Endometrial microvascular endothelial cells (primary cell): ENCODE results near the gene SLC10A3. TPM values are rescaled to one million over a fixed set of nuclear protein-coding genes. Genes with fewer than 3 reads are reported as not detected.

Experiments used
- in situ Hi-C: cut with HindIII; loops from 2 replicates; pipeline ENCODE4 v1.10.0; 2017; ENCODE audit warnings: low sequenced_read_pairs, low pct_unique_long_range_greater_than_20kb; ENCODE audit errors: inconsistent ontology term
- total RNA-seq: library from RNA; depleted of rRNA; stranded (reverse); fragments of >200 nt; gene quantifications from one replicate; pipeline ENCODE4 v1.2.3, GENCODE V29; 2015; ENCODE audit errors: inconsistent ontology term

The SLC10A3 gene, protein sequence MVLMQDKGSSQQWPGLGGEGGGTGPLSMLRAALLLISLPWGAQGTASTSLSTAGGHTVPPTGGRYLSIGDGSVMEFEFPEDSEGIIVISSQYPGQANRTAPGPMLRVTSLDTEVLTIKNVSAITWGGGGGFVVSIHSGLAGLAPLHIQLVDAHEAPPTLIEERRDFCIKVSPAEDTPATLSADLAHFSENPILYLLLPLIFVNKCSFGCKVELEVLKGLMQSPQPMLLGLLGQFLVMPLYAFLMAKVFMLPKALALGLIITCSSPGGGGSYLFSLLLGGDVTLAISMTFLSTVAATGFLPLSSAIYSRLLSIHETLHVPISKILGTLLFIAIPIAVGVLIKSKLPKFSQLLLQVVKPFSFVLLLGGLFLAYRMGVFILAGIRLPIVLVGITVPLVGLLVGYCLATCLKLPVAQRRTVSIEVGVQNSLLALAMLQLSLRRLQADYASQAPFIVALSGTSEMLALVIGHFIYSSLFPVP
- 33.6 TPM for total RNA-seq

DNA sequence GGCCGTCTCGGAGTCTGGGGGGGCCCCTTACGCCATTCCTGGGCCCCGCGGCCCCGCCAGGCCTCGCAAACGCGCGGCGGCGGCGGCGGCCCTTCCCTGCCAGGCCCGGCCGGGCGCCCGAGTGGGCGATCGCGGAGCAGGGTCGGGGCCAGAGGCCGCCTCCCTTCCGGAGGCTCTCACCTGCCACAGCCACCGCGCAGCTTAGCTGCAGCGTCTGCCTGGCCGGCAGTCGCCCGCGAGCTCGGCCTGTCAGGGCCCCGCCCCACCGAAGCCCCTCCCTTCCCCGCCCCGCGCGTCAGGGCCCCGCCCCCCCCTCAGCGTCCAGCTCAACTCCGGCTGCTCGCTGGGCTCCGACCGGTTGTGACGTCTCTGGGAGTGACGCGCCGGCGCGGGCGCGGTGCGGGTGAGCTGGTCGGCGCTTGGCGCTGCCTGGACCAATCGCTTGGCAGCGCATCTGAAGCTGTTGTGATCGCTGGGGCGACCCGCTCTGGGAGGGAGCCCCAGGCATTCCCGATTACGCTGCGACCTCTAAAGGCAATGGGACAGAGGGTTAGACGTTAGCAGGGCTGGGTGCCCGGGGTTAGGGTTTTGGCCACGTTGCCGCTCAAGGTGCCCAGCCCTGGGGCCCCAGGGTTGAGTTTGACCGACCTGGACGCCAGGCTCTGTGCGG lies at the start of gene SLC10A3:
SLC10A3 (minus strand) TSS at position 216 of the 670 bp plus-strand sequence. CDS start 1,689 bp downstream, outside the sequence.
- in situ Hi-C loops: no loop called here

DNA sequence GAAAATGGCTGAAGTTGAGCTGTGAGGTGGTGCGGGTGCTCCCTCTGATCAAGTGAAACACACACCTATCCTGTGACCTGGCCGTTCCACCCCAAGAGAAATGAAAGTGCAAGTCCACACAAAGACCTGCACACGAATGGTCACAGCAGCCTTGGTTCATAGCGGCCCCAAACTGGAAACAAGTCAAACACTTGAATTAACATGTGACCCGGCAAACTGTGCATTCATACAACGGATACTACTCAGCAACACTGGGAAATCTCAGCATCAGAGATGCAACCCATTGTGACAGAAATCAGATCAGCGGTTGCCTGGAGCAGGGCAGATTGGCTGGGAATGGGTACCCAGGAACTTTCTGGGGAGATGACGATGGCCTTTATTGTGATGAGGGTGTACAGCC lies 48.6 kb upstream of the SLC10A3 start:
- in situ Hi-C loops: no loop called here

DNA sequence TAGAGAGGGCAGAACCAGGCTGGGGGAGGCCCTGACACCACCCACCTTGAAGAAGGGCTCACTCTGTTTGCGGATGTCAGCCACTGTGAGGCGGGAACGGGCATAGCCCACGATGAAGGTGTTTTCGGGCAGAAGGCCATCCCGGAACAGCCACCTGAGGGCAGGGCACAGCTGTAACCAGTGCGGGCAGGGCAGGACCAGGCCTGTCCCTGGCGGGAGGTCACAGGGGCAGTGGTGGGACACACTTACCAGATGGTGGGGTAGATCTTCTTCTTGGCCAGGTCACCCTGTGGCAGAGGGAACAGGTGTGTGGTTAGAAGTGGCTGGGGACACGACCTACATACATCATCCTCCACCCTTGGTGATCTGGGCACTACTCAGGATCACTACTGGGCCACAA lies 45.5 kb upstream of the SLC10A3 start:
- in situ Hi-C loops: no loop called here

DNA sequence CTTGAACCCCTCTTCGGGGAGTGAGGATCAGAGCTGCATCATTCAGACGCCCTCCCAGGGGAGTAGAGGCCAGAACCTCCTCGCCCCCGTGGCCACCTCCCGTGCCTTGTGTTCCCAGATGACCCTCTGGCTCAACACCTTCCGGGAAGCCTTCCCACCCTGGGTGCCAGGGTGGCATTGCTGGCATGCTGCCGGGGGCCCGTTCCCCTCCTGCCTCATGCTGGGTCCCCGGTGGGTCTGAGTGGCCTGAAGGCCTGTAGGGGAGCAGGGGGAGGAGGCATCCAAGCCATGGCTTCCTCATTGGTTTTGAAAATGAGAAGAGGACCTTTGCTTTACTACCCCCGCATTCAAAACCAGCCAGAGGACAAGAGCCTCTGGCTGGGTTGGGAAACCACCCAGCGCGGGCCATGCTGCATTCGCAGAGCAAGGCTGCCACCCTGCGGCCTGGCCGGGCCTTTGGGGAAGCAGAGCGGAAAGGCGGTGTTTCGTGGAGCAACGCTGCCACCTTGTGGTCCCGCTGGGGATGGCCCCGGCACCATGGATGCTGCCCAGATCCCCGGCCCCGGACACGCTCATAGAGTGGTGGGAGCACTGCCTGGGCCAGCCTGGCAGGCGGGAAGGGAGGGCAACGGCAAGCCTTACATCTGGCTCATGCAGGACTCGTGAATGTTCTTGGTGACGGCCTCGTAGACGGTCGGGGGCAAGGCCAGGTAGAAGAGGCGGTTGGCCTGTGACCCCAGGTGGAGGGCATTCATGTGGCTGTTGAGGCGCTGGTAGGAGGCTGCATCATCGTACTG lies 44.3 kb upstream of the SLC10A3 start:
- in situ Hi-C loops: no loop called here

DNA sequence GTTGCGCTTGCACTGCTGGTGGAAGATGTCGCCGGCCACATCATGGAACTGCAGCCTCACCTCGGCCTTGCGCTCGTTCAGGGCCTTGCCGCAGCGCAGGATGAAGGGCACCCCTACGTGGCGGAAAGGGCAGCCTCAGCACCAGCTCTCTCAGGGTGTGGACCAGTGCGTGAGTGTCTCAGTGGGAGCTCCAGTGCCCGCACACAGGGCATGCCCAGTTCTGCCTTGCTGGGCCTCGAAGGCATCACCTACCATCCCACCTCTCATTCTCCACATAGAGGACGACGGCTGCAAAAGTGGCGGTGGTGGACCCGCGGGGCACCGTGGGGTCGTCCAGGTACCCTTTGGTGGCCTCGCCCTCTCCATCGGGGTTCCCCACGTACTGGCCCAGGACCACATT lies 42.3 kb upstream of the SLC10A3 start:
- in situ Hi-C loops: no loop called here

DNA sequence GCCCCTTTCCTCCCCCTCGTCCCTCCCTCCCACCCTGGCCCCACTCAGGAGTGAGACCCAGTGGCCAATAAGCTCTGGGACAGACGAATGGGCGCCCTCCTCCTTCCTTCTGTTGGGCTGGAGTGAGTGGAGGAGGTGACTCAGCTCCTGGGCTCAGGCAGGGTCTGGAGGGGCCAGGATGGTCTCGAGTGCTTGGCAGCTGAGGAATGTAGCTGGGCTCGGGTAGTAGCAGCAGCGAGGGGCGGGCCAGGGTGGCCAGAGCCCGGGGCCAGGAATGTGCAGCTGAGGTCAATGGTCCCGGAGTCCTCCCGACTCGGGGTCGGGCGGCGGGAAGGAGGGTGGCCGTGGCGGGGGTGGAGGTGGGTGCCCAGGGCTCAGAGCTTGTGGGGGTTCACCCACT lies 41.2 kb upstream of the SLC10A3 start:
- in situ Hi-C loops: no loop called here

DNA sequence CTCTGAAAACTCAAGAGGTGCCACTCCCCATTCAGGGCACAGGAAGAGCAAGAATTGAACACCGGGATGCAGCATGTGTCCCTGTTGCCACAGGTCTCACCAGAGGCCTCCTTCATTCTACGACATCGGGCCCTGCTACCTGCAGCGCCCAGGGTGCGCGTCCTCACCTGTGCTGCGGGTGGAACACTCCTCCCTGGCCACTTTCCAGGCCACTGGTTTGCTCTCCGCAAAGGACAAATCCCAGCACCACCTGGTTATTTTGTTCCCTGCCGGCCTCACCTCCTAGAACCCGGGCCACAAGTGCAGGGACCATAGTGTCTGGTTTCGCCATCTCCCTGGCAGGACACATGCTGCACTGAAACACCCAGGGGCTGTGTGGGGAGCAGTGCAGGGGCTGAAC lies 39.9 kb upstream of the SLC10A3 start:
- in situ Hi-C loops: no loop called here

DNA sequence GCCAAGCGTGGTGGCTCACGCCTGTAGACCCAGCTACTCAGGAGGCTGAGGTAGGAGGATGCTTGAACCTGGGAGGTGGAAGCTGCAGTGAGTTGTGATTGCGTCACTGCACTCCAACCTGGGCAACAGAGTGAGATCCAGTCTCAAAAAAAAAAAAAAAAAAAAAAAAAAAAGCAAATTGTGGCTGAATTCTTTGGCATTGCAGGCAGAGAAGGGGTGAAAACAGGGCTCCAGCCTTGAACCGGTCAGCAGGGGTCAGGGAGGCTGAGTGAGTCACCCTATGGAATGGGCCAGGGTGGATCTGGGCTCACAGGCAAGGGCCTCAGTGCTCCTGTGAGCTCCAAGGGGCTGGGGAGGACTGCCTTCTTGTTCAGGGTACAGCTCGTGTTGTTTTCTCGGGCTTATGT lies 38.8 kb upstream of the SLC10A3 start:
- in situ Hi-C loops: no loop called here

DNA sequence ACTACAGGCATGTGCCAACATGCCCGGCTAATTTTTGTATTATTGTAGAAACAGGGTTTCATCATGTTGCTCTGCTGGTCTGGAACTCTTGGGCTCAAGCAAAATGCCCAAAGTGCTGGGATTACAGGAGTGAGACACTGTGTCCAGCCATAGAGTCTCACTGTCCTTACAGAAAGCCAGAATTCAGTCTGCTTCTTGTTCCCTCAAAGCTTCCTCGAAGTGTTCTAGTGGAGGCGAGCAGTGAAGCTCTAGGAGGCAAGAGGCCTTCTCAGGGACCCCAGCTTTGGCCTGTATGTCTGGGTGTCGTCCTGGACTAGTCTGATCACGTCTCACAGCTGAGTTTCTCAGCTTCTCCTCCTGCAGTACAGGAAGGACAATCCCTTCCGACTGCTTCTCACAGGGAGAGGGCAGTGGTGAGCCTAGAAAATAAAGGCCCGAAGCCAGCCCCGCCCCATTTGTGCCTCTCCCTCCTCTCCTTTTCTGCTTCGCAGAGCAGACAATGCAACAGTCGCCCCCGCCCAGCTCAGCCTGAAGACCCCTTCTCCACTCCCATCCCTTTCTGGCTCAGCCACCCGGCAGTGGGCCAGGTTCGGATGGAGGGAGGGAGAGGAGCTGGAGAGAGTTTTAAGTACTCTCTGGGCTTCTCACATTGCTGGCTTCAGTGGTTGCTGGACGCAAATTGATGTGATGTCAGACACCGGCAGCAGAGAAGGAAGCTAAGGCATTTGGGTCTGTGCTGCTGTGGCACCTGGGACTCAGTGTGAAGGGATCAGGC lies 36.7 kb upstream of the SLC10A3 start:
- in situ Hi-C loops: no loop called here

DNA sequence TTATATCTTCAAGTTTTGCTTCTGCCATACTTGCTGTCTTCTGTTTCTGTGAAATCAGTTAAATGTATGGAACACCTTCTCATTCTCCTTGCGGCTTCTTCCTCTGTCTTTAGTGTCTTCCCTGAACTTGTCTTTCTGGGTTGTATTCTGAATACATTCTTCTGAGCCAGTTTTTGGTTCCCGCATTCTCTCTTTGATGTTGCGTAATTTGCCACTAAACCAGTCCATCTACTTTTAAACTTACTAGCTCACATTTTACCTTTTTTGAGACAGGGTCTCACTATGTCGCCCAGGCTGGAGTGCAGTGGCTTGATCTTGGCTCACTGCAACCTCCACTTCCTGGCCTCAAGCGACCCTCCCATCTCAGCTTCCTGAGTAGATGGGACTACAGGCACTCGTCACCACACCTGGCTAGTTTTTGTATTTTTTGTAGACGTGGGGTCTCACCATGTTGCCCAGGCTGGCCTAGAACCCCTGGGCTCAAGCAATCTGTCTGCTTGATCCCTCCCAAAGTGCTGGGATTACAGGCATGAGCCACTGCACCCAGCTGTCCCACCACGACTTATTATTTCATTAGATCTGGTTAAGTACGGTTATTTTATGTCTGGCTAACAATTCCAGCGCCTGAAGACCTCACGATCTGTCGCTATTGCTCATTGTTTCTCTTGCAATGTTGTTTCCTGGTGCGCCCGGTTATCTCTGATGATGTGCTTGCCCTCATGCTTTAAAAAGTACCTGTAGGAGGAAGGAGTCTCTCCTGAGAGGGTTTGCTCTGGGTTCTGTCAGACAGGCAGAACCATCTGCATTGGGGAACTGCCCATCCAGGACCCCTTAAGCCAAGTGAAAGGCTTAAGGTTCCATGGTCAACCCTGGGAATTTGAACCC lies 35.4 kb upstream of the SLC10A3 start:
- in situ Hi-C loops: no loop called here

DNA sequence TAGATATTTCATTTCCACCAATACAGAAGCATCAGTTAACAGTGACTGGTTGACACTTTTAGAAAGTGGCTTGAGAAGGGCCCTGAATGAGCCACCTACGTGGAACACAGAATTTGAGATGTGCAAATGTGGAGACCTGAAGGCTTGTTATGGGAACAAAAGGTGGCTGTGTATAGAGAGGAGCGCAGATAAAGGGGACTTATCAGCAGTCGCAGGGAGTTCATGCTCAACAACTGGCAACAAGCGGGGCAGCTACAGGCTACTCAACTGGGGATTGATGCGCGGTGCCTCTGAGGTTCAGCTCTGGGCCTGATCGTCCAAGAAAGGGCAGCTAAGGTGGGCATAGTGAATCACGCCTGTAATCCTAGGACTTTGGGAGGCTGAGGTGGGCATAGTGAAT lies 29.0 kb upstream of the SLC10A3 start:
- in situ Hi-C loops: no loop called here

DNA sequence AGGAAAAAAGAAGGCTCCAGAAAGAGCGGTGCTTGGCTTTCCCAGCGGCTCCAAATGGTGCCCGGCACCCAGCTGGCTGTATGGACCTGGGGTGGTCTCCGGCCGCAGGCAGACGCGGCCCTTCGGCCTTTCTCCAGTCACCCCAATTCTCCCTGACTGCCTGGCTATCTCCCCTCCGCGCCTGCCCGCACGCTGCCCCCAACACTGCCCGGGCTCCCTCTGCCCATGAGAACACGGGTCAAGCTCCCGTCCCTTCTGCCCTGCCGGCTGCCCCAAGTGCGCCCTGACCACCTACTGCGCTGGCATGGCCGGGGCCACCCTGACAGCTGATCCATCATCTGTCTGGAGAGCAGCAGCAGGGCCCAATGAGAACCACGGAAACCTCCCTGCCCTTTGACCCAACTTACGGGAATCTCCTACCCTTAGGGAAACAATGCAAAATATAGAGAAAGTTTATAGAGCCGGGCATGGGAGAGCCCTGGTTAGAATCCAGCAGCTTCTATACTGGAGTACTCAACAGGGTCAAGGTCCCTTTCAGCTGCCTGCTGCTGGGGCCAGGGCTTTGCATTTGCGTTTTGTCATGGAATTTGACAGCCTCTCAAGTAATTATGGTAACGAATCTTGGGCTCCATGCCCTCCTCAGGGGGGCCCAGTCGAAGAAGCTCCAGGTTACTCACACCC lies 26.8 kb upstream of the SLC10A3 start:
- in situ Hi-C loops: no loop called here

DNA sequence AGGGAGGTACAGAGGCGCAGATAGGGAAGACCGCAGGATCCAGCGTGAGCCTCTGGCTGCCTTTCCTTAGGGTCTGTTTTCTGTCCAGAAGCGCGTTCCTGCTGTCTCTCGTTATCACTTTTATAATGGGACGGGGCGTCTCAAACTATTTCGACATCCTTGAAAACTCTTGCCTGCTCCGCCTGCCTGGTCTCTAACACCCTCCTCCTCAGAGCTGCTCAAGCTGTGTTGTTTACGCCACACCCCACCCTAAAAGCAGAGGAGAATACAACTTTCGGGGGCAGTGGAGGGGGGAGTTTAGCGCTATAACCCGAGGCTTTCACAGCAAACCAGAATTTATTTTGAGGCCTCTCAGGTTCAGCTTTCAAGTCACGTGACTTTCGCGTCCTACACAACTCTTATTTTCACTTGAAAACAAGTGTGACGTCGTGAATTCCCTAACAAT lies 26.2 kb upstream of the SLC10A3 start:
- in situ Hi-C loops: no loop called here

DNA sequence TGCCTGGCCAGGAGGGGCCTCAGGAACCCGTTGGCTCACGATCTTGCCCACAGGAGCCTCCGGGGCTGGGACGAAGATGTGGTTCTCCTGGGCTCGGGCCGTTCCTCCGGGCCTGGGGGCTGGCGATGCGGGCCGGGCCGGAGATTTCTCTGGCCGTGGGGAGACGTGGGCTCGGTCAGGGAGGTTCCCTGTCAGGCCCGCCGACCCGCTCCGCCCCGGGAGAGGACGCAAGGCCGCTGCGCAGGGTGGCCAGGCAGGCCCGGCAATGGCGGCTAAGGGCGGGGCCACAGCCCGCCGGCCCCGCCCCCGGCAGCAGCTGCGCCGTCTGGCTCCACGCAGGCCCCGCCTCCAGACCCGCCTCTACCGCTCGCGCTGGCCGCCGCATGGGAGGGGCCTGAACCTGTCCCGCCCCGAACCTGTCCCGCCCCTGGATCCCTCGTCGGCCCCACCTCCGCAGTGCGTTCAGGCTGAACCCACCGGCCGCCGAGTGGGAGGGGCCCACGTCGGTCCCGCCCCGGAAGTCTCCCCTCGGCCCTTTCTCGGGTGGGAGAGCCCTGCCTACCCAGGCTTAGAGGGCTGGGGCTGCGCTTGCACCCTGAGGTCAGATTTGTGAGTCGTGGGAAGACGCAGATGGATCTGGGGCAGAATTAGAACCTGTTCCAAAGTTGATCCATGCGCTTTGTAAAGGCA lies 25.7 kb upstream of the SLC10A3 start, which contains the start of gene FAM3A:
FAM3A (minus strand) TSS at position 267 of the 690 bp plus-strand sequence. CDS start 460 bp downstream, outside the sequence.
- in situ Hi-C loops: no loop called here

DNA sequence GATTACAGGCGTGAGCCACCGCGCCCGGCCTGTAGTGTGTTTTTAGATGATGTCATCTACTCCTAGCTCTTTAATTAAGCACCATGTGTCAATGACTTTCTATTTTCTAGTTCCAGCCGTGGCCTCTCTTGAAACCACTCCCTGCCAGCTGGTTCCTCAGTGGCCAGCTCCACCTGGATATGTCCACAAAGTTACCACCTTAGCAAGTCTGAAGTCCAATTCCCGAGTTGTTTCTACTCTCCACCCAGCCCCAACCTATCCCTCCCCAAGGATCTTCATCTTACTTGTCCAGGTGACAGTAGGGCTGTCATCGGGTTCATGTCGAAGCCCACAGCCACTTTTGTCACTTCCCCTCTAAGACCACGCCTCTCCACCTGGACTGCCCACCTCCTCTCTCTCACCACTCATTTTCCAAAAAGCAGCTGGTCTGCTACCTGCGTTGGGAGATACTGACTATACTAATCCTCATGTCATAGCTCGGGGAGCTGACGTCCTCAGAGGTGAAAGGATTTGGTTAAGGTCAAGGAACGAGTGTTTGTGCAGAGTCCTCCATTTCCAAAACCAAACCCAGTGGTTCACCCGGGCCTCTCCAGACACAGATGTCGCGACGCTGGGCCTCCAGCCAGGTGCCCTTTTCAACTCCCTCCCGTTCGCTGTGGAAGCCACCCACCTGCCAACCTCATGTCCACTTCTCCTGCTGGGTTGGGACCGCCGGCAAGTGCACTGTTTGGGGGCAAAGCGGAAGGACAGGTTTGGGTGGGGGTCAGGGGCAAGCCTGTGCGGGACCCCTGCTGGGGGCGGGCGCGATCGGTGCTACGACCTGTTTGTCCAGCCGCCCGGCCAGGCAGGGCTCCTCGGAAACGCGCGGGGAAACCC lies 24.9 kb upstream of the SLC10A3 start:
- in situ Hi-C loops: no loop called here

DNA sequence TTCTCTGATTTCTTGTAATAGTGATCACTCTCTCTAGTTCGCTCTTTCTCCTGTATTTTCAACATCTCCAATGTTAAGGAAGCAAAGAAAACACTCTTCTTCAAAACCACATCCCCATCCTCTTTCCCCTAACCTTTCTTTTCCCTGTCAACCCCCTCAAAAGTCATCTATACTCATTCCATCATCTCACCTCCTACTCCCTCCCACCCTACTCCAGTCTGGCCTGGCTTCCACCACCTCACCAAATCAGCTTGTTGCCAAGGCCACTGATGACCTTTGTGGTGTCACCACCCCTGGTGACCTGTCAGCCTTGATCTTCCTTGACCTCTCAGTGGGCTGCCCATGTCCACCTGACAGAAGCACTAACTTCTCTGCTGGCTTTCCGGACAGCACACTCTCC lies 23.3 kb upstream of the SLC10A3 start:
- in situ Hi-C loops: no loop called here
